ENCODE data around the gene PRSS53.

DNA sequence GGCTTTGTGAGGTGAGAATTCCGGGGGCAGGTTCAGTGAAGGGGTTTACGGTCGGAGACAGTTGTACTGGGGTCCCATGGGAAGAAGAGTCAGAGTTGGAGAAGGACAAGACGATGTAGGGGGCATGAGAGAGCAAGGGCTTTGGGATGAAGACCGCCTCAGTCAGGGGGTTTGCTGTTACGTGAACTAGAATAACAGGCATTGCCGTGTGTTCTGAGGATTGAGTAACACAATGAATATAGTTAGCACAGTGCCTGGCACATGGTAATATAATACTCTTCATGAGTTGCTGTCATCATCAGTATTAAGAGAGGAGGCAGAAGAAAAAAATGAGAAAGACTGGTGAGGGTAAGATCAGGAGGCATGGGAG is 13.9 kb downstream of the PRSS53 start:
- TF ChIP-seq YY1 (IDR thresholded peaks at IDR 0.05; ENCODE audit: insufficient read depth, insufficient read length) (no peak), ZNF274 (IDR thresholded peaks at IDR 0.05; ENCODE audit: low read depth, low read length) (no peak)
